K562 (cell line): ENCODE measurements around the gene SEMA3C. TPM values are rescaled to one million over a fixed set of nuclear protein-coding genes. Genes with fewer than 3 reads are reported as not detected.

Source experiments
- ATAC-seq: fragments of 200-7000 bp; cut with Tn5 transposase; 3 replicates; pipeline ENCODE4 v1.9.1; 2020; ENCODE audit warnings: moderate library complexity
- BruUV-seq: library from RNA; stranded (reverse); fragments of 400-500 nt; replicated peaks from 2 replicates; lab custom pipeline; 2021; lab: Mats Ljungman, UMichigan
- CTCF ChIA-PET: fragments of 300-600 bp; formaldehyde crosslinking; extraction: SDS; loops from one replicate; lab custom pipeline; 2021; ENCODE audit warnings: low intra/inter-chr PET ratio; lab: Yijun Ruan, JAX
- POLR2A ChIA-PET: fragments of 300-600, 350-650 bp; sonication (Branson Sonifier 250); formaldehyde crosslinking; extraction: SDS; loops from one replicate; lab custom pipeline; 2021; ENCODE audit warnings: antibody characterized with exemption, inconsistent platforms; lab: Yijun Ruan, JAX
- DNase-seq, 4 experiments: peaks; one replicate each; pipeline versions ENCODE4 v3.0.0 to v3.0.0-alpha.2; 2011 to 2018; ENCODE audit warnings: low spot score in 3 of 4, mixed read lengths in 3 of 4; ENCODE audit errors: extremely low read depth in 1 of 4
- FAIRE-seq: peaks from 2 replicates; lab custom pipeline; 2011; peaks lifted over from hg19 to GRCh38; lab: Jason Lieb, UNC
- H2AFZ ChIP-seq: 2 replicates; pipeline ENCODE4 v1.6.0; 2011; ENCODE audit warnings: low read depth, low read length, control low read depth, inconsistent platforms
- H3K27ac ChIP-seq: fragments of 200-600 bp; 3 replicates; pipeline ENCODE4 v1.8.0; 2011; ENCODE audit warnings: low read depth, mild to moderate bottlenecking, control low read depth, inconsistent platforms, low read length, moderate library complexity, mixed read lengths; ENCODE audit errors: extremely low read depth
- H3K27me3 ChIP-seq, 2 experiments: fragments of 300-600 bp in 1 of 2; 2 replicates in 1 of 2; 3 replicates in 1 of 2; pipeline versions ENCODE4 v1.6.0 to v1.8.0; 2011; ENCODE audit warnings: inconsistent platforms in 2 of 2, low read length in 2 of 2, mild to moderate bottlenecking in 1 of 2, mixed read lengths in 1 of 2, moderate library complexity in 1 of 2; ENCODE audit not compliant: control insufficient read depth in 2 of 2, insufficient read depth in 2 of 2
- H3K36me3 ChIP-seq: fragments of 300-600 bp; 3 replicates; pipeline ENCODE4 v1.8.0; 2011; ENCODE audit warnings: mild to moderate bottlenecking, low read length, inconsistent platforms; ENCODE audit not compliant: control insufficient read depth, insufficient read depth
- H3K4me1 ChIP-seq, 2 experiments: fragments of 200-600 bp in 1 of 2; replicated peaks in 1 of 2; 2 replicates in 1 of 2; 3 replicates in 1 of 2; pipeline versions ENCODE4 v1.5.1 to v1.8.0; 2011; ENCODE audit warnings: inconsistent platforms in 2 of 2, low read length in 2 of 2, mild to moderate bottlenecking in 1 of 2, mixed read lengths in 1 of 2, moderate library complexity in 1 of 2; ENCODE audit not compliant: control insufficient read depth in 2 of 2, insufficient read depth in 2 of 2
- H3K4me2 ChIP-seq: 2 replicates; pipeline ENCODE4 v1.6.1; 2011; ENCODE audit warnings: low read length, control low read depth, inconsistent platforms, mixed read lengths; ENCODE audit not compliant: insufficient read depth
- H3K4me3 ChIP-seq: fragments of 200-600 bp; sonication (generic), shearing (Covaris generic); 2 replicates; pipeline ENCODE4 v1.5.1; 2016; ENCODE audit warnings: control low read depth, inconsistent platforms
- H3K79me2 ChIP-seq: fragments of 200-600 bp; 3 replicates; pipeline ENCODE4 v1.8.0; 2011; ENCODE audit warnings: low read length, inconsistent platforms; ENCODE audit not compliant: control insufficient read depth, insufficient read depth
- H3K9ac ChIP-seq, 2 experiments: 2 replicates each; pipeline versions ENCODE4 v1.6.0 to v1.6.1; 2011; ENCODE audit warnings: low read depth in 2 of 2, low read length in 2 of 2, control low read depth in 1 of 2, inconsistent platforms in 1 of 2, mild to moderate bottlenecking in 1 of 2, mixed read lengths in 1 of 2; ENCODE audit not compliant: insufficient read depth in 1 of 2
- H3K9me1 ChIP-seq: one replicate; pipeline ENCODE4 v1.6.0; 2011; ENCODE audit warnings: inconsistent platforms, mild to moderate bottlenecking, low read length, moderate library complexity; ENCODE audit not compliant: control insufficient read depth, insufficient read depth
- H3K9me3 ChIP-seq: replicated peaks from 2 replicates; pipeline ENCODE4 v1.5.1; 2011; ENCODE audit warnings: low read depth, low read length, inconsistent platforms; ENCODE audit not compliant: control insufficient read depth, insufficient read depth
- H4K20me1 ChIP-seq: replicated peaks from 2 replicates; pipeline ENCODE4 v1.6.1; 2011; ENCODE audit warnings: low read length, inconsistent platforms, mixed read lengths; ENCODE audit not compliant: control insufficient read depth, insufficient read depth
- ARID3A ChIP-seq: IDR thresholded peaks from 2 replicates; pipeline ENCODE4 v1.6.1; 2012; ENCODE audit warnings: low read depth, low read length, improper control_type of control experiment, borderline replicate concordance
- ATF4 ChIP-seq: fragments of 450-650 bp; formaldehyde crosslinking; IDR thresholded peaks from 2 replicates; pipeline ENCODE4 v1.4.0; 2022; ENCODE audit warnings: mild to moderate bottlenecking, moderate library complexity
- BDP1 ChIP-seq: IDR thresholded peaks from 3 replicates; pipeline ENCODE4 v1.6.1; 2011; ENCODE audit not compliant: insufficient read length, insufficient read depth
- CEBPG ChIP-seq, 3 experiments: fragments of 200-800 bp in 1 of 3; sonication (Bioruptor generic) in 1 of 3; sonication (generic) in 1 of 3; formaldehyde crosslinking in 1 of 3; IDR thresholded peaks in 2 of 3; conservative IDR thresholded peaks in 1 of 3; 2 replicates each; pipeline versions ENCODE4 v1.6.1 to v1.8.0; 2016 to 2022; ENCODE audit warnings: missing compliant biosample characterization in 2 of 3, missing genetic modification characterization in 2 of 3, mild to moderate bottlenecking in 1 of 3, missing genetic modification reagents in 1 of 3
- FOXO4 ChIP-seq: fragments of 450-650 bp; formaldehyde crosslinking; IDR thresholded peaks from 2 replicates; pipeline ENCODE4 v1.4.0; 2020; ENCODE audit warnings: mild to moderate bottlenecking, moderate library complexity
- HEY1 ChIP-seq: fragments of 250-450 bp; sonication (Bioruptor Pico); IDR thresholded peaks from 2 replicates; pipeline ENCODE4 v1.5.0; 2020; ENCODE audit warnings: mild to moderate bottlenecking, moderate library complexity, borderline replicate concordance
- KAT2B ChIP-seq: IDR thresholded peaks from one replicate; pipeline ENCODE4 v1.6.1; 2012; ENCODE audit warnings: low read depth, mild to moderate bottlenecking, control low read depth, inconsistent platforms, low read length, moderate library complexity
- SMARCA5 ChIP-seq: fragments of 450-650 bp; IDR thresholded peaks from 2 replicates; pipeline ENCODE4 v1.6.1; 2016
- SNAPC5 ChIP-seq: fragments of 250-450 bp; sonication (Bioruptor Pico); IDR thresholded peaks from 2 replicates; pipeline ENCODE4 v1.8.0; 2021; ENCODE audit warnings: moderate library complexity, mild to moderate bottlenecking, inconsistent platforms
- THRA ChIP-seq: fragments of 450-650 bp; IDR thresholded peaks from 2 replicates; pipeline ENCODE4 v1.6.1; 2017; ENCODE audit warnings: mild to moderate bottlenecking, moderate library complexity
- ZKSCAN1 ChIP-seq: fragments of 150-350 bp; IDR thresholded peaks from 2 replicates; pipeline ENCODE4 v1.6.1; 2016; ENCODE audit warnings: low read depth, low read length
- ZNF76 ChIP-seq: fragments of 250-450 bp; sonication (Bioruptor Pico); IDR thresholded peaks from 2 replicates; pipeline ENCODE4 v1.4.0; 2020; ENCODE audit warnings: mild to moderate bottlenecking, moderate library complexity, borderline replicate concordance
- in situ Hi-C: fragments of 300-500 bp; cut with MboI; formaldehyde crosslinking; loops from 4 replicates; pipeline ENCODE4 v1.15.0; 2018; ENCODE audit warnings: inconsistent platforms, mixed read lengths
- intact Hi-C: fragments of 100-400 bp; cut with micrococcal nuclease; formaldehyde crosslinking; loops from 2 replicates; pipeline ENCODE4 v1.14.2; 2022
- polyA plus RNA-seq, 8 experiments: library from polyadenylated mRNA; depleted of rRNA in 4 of 8; stranded (reverse) in 5 of 8; unstranded in 3 of 8; fragments of >200 nt; fragmentation: Nextera tagmentation in 2 of 8; fragmentation: Illumina TruSeq in 1 of 8; extraction: Ambion mirVana in 2 of 8; extraction: Trizol in 1 of 8; gene quantifications; 2 replicates each; pipeline versions ENCODE4 v1.2.1 to v1.2.3, GENCODE V29; 2011 to 2014; ENCODE audit warnings: inconsistent platforms in 1 of 8, missing spikeins in 1 of 8
- total RNA-seq, 7 experiments: library from RNA; depleted of rRNA in 6 of 7; stranded (reverse); fragments of >200 nt in 6 of 7; fragmentation: Illumina TruSeq in 2 of 7; extraction: Trizol in 2 of 7; gene quantifications; 2 replicates each; pipeline versions ENCODE4 v1.2.1 to v1.2.3, GENCODE V29; 2011 to 2021; ENCODE audit warnings: low replicate concordance in 1 of 7

The SEMA3C gene
- total and polyA plus RNA-seq, 9 of the 15 experiments (the other 6 are each of a cell fraction or from before 2014, with no cell fraction given): 0.04 to 0.36 (median 0.12) TPM; not detected in 3

- TF ChIP-seq ZKSCAN1 (no peak), THRA (no peak), KAT2B (no peak), SMARCA5 (no peak), ZNF76 (no peak), BDP1 (no peak), FOXO4 (CRISPR knock-in tag) (no peak)
These were observed 132.8 kb downstream of the SEMA3C start (continued) for GRCh38 chr7:80785961-80786536.

- no peak overlapping the region for H3K9ac ChIP-seq
- no peaks in the 10 kb centered on the region for H4K20me1 ChIP-seq
- in situ Hi-C loops: no loop called here
- ATAC-seq: no peak
- CTCF ChIA-PET: no interaction called here
- intact Hi-C loops: no loop called here
- DNase-seq: no peak
- no peaks in the 10 kb centered on the region for H3K9me1 ChIP-seq
- no peak for TF ChIP-seq SNAPC5 (CRISPR knock-in tag)
- TF ChIP-seq CEBPG (CRISPR knock-in tag; IDR thresholded peaks at IDR 0.05): no peak
- TF ChIP-seq CEBPG (tag; conservative IDR thresholded peaks at IDR 0.05 in 1 of 2, IDR thresholded peaks at IDR 0.05 in 1 of 2): no peak
- TF ChIP-seq ARID3A: no peak
- TF ChIP-seq ATF4 (CRISPR knock-in tag): no peak
- no peak for TF ChIP-seq HEY1 (CRISPR knock-in tag)
- TF ChIP-seq, all 486 proteins: peak for 0
- Histone ChIP-seq H3K79me2 (no peaks in the 10 kb centered on the region), H3K27me3 (no peaks in the 10 kb centered on the region), H3K4me3 (no peak overlapping the region), H3K36me3 (no peaks in the 10 kb centered on the region), H3K4me2 (no peak overlapping the region), H3K9me3 (no peaks in the 10 kb centered on the region), H3K27ac (no peak overlapping the region), H3K4me1 (no peaks in the 10 kb centered on the region), H2AFZ (no peak overlapping the region)
- POLR2A ChIA-PET: no interaction called here
- no TSS peak for BruUV-seq
- FAIRE-seq: no peak
These were observed 133.6 kb downstream of the SEMA3C start for GRCh38 chr7:80785276-80785675.
